Retinal pigment epithelial cell (primary cell): ENCODE results near the gene ZNF536.

Experiments used
- DNase-seq: peaks from one replicate; pipeline ENCODE4 v3.0.0-alpha.2; 2010; ENCODE audit warnings: low read depth
- H3K4me3 ChIP-seq: 2 replicates; pipeline ENCODE4 v1.5.1; 2011; ENCODE audit warnings: mild to moderate bottlenecking, low read length, control low read depth, moderate library complexity
- CTCF ChIP-seq: conservative IDR thresholded peaks from 2 replicates; pipeline ENCODE4 v1.5.1; 2011; ENCODE audit warnings: low read depth, low read length, control low read depth, inconsistent platforms

ZNF536 gene

GRCh38 chr19:30378701-30379100, 6.5 kb downstream of the ZNF536 start:
- no peak for DNase-seq
- no peak overlapping the region for H3K4me3 ChIP-seq
- no peak for TF ChIP-seq CTCF

GRCh38 chr19:30379841-30380610, 7.8 kb downstream of the ZNF536 start:
- no peak for TF ChIP-seq CTCF
- no peak overlapping the region for H3K4me3 ChIP-seq
- no peak for DNase-seq

- no peak for TF ChIP-seq CTCF
- no peak for DNase-seq
Observed at GRCh38 chr19:30381366-30381765, 9.2 kb downstream of the ZNF536 start.

GRCh38 chr19:30385174-30385573, 13.0 kb downstream of the ZNF536 start:
- DNase-seq, result no peak
- TF ChIP-seq CTCF, result no peak
- no peak overlapping the region for H3K4me3 ChIP-seq

More at GRCh38 chr19:30381366-30381765, 9.2 kb downstream of the ZNF536 start:
- no peak overlapping the region for H3K4me3 ChIP-seq

- TF ChIP-seq CTCF, result no peak
- no peak overlapping the region for H3K4me3 ChIP-seq
- no peak for DNase-seq
Observed at GRCh38 chr19:30385666-30386065, 13.5 kb downstream of the ZNF536 start.

- no peak for TF ChIP-seq CTCF
- H3K4me3 ChIP-seq, result no peak overlapping the region
- no peak for DNase-seq
Observed at GRCh38 chr19:30386551-30387143, 14.5 kb downstream of the ZNF536 start.
